Measurements from ENCODE around the gene MRPL12.
A peak's percentile ranks its signal among the peaks of the same experiment; 100 is the strongest.
"Not testable (repeated sequence)": the region's sequence is repeated elsewhere in the genome, so short reads cannot be mapped to it uniquely, and the experiment has no call there.

The MRPL12 gene

GRCh38 chr17:81672954-81673353 lies 30.2 kb upstream of the MRPL12 start:
- TF ChIP-seq CTCF (conservative IDR thresholded peaks at IDR 0.05), result no peak
- no peak overlapping the region for H3K27ac ChIP-seq

GRCh38 chr17:81673561-81674258 lies 29.5 kb upstream of the MRPL12 start:
- H3K27ac ChIP-seq, result no peak overlapping the region

GRCh38 chr17:81675515-81676221 lies 27.5 kb upstream of the MRPL12 start:
- H3K27ac ChIP-seq, result not testable (repeated sequence)

More at GRCh38 chr17:81673561-81674258, 29.5 kb upstream of the MRPL12 start:
- TF ChIP-seq CTCF (conservative IDR thresholded peaks at IDR 0.05), result no peak

GRCh38 chr17:81676906-81677305 lies 26.3 kb upstream of the MRPL12 start:
- TF ChIP-seq CTCF (conservative IDR thresholded peaks at IDR 0.05), result no peak
- H3K27ac ChIP-seq, result no peak overlapping the region

More at GRCh38 chr17:81675515-81676221, 27.5 kb upstream of the MRPL12 start:
- TF ChIP-seq CTCF (conservative IDR thresholded peaks at IDR 0.05), result peak; percentile 86

GRCh38 chr17:81680150-81680549 lies 23.0 kb upstream of the MRPL12 start:
- no peak overlapping the region for H3K27ac ChIP-seq
- no peak for TF ChIP-seq CTCF (conservative IDR thresholded peaks at IDR 0.05)

- H3K27ac ChIP-seq, result no peak overlapping the region
- TF ChIP-seq CTCF (conservative IDR thresholded peaks at IDR 0.05), result no peak
Observed at GRCh38 chr17:81681672-81682071, 21.5 kb upstream of the MRPL12 start.

GRCh38 chr17:81682565-81683207 lies 20.5 kb upstream of the MRPL12 start:
- no peak for TF ChIP-seq CTCF (conservative IDR thresholded peaks at IDR 0.05)
- peak overlapping the region; percentile 91 for H3K27ac ChIP-seq

All from VCaP (cell line).